ENCODE data around the gene DTX2.
"Not testable (repeated sequence)": the region's sequence is repeated elsewhere in the genome, so short reads cannot be mapped to it uniquely, and the experiment has no call there.

DTX2 gene

DNA sequence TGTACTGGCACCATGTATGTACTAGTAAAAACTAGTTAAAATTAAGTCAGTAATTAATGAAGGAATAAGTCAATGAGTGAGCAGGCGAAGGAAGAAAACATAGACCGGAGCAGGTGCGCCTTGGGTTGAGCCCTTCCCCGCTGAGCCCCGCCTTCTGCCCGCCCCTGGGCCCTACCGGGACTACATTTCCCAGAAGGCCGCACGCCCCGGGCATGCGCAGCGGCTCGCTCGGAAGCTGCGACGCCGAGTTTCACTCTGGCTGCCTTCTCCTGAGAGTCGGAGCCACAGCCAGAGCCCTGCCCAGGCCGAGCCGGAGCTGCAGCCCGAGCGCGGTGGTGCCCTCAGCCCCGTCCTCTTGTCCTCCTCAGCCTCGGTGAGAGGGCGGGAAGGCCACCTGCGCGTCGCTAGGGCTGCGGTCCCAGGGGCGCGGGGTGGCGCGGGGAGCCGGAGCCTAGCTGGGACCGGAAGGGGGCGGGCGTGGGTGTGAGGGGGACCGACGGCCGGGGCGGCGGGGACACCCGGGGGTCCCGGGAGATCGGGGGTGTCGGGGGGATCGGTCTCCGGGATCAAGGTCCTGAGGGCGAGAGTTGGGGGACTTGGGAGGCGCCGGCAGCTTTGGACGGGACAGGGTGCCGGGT, at the start of gene DTX2:
TSS of gene DTX2 (plus strand) at position 246 of the 638 bp plus-strand sequence. CDS start 18,801 bp downstream, outside the sequence.
- DNase-seq, result not testable (repeated sequence)

DNA sequence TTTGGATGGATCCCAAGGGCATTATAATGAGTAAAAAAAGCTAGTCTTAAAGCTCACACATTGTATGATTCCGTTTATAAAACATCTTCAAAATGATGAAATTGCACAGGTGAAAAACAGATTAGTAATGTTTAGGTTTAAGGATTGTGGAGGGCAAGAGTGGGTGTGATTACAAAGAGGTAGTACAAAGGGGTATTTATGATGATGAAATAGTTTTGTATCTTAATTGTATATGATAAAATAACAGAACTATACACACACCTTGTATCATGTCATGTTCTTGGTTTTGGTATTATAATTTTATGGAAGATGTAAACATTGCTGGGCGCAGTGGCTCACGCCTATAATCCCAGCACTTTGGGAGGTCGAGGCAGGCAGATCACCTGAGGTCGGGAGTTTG, 49.3 kb upstream of the DTX2 start:
- no peak for DNase-seq

DNA sequence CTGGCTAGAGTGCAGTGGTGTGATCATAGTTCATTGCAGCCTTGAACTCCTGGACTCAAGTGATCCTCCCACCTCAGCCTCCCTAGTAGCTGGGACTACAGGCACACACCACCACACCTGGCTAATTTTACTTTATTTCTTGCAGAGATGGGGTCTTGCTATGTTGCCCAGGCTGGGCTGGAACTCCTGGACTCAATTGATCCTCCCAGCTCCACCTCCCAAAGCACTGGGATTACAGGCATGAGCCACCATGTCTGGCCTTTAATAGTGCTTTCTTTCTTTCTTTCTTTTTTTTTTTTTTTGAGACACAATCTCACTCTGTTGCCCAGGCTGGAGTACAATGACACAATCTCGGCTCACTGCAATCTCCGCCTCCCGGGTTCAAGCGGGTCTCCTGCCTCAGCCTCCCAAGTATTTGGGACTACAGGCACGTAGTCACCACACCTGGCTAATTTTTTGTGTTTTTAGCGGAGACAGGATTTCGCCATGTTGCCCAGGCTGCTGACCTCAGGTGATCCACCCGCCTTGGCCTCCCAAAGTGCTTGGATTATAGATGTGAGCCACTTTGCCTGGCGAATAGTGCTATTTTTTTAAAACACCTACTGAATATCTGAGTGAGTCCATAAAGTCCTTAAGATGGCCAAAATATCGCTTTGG, 43.7 kb upstream of the DTX2 start:
- not testable (repeated sequence) for DNase-seq

DNA sequence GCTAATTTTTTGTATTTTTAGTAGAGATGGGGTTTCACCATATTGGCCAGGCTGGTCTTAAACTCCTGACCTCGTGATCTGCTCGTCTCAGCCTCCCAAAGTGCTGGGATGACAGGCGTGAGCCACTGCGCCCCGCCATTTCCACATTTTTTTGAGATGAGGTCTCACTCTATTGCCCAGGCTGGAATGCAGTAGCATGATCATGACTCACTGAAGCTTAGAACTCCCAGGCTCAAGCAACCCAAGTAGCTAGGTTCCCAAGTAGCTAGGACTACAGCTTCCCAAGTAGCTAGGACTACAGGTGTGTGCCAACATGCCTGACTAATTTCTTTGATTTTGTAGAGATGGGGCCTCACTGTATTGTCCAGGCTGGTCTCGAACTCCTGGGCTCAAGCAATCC, 40.4 kb upstream of the DTX2 start:
- DNase-seq, result not testable (repeated sequence)

DNA sequence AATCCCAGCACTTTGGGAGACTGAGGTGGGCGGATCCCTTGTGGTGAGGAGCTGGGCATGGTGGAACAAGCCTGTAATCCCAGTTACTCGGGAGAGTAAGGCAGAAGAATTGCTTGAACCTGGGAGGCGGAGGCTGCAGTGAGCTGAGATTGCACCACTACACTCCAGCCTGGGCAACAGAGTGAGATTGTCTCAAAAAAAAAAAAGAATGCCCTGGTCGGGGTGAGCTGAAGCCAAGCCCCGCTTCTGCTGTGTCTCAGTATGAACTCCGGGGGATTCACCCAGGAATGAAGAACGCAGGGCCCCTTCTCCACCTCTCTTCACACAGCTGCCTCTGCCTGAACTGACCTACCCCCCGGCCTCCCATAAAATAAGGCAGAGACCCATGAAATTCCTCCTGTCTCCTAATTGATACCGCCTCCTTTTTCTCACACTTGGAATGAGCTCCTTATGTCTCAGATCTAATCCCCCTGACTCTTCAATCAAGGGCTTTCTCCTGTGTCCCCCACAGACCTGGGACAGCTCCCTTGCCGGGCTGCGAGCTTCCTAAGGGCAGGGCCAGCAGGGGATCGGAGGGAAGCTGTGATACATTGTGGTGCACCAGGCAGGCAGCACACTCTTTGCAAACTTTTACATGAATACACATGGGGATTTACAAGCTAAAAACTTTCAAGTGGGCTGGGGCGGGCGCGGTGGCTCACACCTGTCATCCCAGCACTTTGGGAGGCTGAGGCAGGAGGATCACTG, 37.7 kb upstream of the DTX2 start:
- DNase-seq, result no peak

DNA sequence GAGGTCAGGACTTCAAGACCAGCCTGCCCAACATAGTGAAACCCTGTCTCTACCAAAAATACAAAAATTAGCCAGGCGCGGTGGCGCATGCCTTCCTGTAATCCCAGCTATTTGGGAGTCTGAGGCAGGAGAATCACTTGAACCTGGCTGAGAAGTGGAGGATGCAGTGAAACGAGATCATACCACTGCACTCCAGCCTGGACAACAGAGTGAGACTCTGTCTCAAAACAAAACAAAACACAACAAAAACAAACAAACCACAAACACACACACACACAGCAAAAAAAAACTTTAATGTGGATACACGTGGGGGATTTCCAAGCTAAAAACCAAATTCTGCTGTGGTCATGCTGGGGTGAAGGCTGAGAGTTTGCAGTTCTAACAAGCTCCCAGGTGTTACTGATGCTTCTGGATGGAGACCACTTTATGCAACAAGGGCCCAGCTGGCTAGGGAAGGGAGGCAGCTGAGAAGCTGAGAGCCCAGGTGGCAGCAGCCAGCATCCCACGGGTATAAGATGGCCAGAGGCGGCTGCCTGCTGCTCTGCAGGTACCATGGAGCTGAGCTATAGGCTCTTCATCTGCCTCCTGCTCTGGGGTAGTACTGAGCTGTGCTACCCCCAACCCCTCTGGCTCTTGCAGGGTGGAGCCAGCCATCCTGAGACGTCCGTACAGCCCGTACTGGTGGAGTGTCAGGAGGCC, 36.9 kb upstream of the DTX2 start, which contains the start of gene ZP3:
TSS of gene ZP3 (plus strand) at position 538 of the 699 bp plus-strand sequence. CDS start at position 553, 15 bp downstream.
- DNase-seq, result no peak

DNA sequence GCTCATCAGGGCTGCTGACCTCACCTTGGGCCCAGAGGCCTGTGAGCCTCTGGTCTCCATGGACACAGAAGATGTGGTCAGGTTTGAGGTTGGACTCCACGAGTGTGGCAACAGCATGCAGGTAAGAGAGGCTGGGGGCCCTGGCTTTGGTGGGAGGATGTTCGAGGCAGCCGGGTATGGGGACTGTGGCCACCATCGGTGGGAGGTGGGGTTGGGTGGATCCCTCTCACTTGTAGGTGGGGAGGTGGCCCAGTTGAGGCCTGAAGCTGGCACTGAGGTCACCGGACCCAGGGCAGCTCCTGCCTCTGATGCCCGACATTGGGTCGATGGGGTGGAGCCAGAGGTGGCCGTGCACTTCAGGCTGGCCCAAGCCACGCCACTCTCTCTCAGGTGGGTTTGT, 36.4 kb upstream of the DTX2 start:
- no peak for DNase-seq

DNA sequence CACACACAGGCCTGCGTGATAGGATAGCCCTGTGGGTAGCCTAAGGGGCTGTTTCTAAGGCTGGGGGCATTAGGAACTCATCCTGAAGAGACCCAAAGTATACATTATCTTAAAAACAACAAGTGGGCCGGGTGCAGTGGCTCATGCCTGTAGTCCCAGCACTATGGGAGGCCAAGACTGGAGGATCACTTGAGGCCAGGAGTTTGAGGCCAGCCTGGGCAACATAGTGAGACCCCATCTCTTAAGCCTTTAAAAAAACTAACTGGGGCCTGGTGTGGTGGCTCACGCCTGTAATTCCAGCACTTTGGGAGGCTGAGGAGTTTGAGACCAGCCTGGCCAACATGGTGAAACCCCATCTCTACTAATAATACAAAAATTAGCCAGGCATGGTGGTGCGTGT, 36.0 kb upstream of the DTX2 start:
- not testable (repeated sequence) for DNase-seq

DNA sequence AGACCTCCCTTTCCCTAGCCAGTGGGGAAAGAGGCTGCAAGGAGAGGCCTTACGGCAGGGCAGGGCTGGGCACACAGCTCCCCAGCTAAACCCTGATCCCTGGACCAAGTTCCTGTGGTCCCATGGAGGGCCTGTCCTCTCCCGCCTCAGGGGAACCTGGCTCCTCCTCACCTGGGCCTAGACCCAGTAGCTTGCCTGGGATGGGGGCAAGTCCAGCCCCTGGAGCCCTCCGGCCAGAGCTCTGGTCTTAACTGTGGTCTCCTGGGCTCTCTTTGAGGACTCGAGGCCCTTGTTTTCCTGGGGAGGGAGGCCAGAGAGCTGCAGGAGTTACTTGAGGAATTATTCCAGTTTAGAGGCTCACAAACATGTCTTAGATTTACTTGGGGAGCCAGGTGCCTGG, 35.3 kb upstream of the DTX2 start:
- DNase-seq, result no peak

DNA sequence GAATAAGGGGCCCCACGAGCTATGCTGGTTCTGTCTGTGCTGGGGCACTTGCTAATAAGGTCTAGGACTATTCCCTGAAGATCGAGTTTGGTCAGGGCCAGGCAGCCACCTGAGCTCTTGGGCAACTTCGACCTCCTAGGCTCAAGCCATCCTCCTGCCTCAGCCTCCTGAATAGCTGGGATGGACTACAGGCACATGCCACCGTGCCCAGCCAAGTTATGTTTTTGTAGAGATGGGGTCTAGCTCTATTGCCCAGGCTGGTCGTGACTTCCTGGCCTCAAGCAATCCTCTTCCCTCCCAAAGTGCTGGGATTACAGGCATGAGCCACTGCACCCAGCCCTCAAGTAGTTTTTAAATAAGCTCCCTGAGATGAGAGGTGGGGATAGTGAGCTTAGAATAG, 33.9 kb upstream of the DTX2 start:
- DNase-seq, result no peak

DNA sequence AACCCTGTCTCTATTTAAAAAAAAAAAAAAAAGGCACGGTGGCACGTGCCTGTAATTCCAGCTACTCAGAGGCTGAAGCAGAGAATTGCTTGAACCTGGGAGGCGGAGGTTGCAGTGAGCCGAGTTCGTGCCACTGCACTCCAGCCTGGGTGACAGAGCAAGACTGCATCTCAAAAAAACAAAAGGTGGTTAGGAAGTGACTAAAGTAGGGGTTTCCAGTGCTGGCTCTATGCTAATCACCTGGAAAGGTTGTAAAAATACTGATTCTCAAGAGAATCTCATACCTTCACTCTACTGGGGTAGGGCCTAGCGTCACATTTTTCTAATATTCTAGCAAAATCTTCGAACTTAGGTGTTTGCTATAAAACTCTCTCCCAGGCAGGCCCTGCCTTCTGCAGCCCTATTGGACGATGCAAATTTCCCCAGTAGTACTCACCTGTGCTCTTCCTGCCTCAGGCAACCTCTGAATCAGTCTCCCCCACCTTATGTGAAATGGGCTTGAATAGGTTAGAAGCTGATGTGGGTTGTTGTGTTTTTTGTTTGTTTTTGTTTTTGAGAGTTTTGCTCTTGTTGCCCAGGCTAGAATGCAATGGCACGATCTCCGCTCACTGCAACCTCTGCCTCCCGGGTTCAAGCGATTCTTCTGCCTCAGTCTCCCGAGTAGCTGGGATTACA, 33.2 kb upstream of the DTX2 start:
- no peak for DNase-seq

DNA sequence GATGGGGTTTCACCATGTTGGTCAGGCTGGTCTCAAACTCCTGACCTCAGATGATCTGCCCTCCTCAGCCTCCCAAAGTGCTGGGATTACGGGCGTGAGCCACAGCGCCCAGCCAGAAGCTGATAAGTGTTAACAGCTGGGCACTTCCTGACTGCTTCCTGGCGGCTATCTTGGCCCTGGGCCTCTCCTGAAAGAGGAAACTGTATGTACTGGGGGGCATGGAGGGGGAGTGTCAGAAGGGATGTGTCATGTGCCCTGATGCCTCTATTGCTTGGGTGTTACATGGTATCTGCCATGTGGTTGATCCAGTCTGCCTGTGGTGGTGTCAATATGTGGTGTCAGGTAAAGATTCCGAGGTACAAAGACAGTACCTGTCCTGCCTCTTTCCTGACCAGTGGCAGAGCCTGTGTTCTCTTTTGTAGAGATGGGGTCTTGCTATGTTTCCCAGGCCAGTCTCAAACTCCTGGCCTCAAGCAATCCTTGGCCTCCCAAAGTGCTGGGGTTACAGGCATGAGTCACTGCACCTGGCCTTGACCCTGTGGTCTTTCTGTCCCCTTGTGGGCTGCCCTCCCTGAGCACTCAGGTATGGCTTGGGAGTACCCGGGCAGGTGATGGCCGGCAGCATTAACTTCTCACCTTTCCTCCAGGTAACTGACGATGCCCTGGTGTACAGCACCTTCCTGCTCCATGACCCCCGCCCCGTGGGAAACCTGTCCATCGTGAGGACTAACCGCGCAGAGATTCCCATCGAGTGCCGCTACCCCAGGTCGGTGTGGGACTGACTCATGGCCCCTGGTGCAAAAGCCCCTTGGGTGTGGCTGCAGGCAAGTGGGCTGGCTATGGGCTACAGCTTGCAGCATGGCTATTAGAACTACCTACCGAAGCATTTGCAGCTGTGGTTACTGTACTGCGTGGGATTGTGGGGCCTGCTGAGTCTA, 32.4 kb upstream of the DTX2 start:
- peak; percentile 85 to 93 for DNase-seq

DNA sequence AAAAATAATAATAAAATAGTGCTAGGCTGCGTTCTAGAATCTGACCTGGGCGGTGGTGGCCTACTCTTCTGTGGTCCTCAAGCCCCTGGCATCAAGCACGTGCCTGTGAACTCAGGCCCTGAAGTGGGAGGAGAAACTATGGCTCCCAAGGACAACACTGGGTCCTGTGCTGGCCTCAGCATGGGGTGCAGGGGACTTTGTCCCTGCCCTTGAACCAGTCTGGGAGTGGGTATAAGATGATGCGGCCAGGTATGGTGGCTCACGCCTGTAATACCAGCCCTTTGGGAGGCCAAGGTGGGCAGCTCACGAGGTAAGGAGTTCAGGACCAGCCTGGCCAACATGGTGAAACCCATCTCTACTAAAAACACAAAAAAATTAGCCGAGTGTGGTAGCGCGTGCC, 31.3 kb upstream of the DTX2 start:
- DNase-seq, result no peak

DNA sequence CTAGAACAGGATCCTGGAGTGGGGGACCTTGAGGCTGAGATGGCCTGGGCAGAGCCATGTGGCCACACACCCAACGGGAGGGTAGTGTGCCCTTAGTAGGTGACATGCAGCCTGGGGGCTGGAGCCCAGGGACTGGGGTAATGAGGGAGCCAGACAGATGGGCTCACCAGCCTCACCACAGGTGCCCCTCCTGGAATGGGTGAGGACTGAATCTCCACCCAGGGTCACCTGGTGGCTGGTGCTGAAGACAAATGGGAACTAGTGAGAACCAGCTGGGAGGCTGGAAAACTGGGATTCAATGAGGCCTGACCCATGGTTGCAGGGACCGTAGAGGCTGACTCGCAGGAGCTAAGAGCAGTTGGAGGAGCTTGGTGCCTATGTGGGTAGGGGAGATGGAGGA, 30.7 kb upstream of the DTX2 start:
- DNase-seq, result no peak

DNA sequence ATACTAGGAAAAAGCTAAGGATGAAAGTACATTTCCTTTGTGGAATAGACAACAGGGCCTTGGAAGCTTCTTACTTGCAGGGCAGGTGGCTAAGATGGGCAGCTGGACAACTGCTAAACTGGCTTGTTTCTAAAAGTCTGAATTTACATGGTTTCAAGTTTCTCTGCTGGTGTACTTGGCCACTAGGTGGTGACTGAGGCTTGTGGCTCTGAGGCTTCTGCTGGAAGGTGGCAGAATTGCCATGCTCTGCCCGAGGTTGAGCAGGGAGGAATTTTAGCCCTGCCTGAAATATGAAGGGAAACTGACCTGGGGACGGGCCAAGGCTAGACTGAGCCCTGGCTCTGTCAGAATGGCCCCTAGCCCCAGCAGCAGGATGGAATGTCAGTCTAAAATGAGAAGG, 23.6 kb upstream of the DTX2 start:
- DNase-seq, result peak; percentile 76 to 79

DNA sequence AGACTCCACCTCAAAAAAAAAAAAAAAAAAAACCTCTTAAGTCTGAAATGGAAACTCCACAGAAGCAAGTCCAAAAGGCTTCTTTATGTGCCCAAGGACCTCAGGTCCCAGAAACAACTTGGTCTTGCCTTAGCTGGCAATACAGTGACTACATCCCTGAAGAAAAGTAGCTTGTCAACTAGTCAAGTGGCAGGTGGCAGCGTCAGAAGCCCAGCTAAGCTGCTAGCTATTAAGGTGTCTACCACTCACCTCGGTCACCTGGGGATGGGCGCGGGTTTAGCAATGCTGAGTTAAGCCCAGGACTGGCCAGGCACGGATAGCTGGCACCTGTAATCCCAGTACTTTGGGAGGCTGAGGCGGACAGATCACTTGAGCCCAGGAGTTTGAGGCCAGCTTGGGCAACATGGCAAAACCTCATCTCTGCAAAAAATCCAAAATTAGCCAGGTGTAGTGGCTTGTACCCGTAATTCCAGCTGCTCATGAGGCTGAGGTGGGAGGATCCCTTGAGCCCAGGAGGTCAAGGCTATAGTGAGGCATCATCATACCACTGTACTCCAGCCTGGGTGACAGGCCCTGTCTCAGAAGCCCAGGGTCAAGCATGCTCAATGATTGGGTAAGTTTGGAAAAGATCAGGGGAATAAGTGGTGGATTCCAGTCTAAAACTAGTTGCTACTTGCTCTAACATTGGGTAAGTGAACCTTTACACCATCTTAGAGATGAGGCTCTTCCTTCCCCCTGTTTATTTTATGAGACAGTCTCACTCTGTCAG, 22.2 kb upstream of the DTX2 start:
- not testable (repeated sequence) for DNase-seq

DNA sequence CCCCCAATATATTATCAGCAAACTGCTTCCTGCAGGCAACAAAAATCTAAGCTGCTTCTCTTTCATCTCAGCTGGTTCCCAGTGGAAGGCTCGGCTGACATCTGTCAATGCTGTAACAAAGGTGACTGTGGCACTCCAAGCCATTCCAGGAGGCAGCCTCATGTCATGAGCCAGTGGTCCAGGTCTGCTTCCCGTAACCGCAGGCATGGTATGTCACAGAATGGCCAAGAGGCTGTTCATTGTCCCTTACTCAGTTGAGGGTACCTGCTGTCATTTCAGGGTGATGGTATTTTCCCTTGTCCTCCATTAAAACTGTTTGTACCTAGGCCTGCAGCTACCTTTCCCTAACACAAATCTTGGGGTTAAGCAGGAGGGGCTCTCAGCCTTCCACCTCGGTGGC, 21.1 kb upstream of the DTX2 start:
- not testable (repeated sequence) for DNase-seq

DNA sequence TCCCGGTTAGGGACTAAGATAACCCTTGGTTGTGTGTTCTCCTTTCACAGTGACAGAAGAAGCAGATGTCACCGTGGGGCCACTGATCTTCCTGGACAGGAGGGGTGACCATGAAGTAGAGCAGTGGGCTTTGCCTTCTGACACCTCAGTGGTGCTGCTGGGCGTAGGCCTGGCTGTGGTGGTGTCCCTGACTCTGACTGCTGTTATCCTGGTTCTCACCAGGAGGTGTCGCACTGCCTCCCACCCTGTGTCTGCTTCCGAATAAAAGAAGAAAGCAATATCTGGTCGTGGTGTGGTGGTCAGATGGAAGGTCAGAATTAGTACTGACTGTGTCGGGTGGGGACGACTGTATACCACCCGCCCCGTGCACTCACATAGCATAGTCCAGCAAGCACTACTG, 19.7 kb upstream of the DTX2 start:
- DNase-seq, result not testable (repeated sequence)

DNA sequence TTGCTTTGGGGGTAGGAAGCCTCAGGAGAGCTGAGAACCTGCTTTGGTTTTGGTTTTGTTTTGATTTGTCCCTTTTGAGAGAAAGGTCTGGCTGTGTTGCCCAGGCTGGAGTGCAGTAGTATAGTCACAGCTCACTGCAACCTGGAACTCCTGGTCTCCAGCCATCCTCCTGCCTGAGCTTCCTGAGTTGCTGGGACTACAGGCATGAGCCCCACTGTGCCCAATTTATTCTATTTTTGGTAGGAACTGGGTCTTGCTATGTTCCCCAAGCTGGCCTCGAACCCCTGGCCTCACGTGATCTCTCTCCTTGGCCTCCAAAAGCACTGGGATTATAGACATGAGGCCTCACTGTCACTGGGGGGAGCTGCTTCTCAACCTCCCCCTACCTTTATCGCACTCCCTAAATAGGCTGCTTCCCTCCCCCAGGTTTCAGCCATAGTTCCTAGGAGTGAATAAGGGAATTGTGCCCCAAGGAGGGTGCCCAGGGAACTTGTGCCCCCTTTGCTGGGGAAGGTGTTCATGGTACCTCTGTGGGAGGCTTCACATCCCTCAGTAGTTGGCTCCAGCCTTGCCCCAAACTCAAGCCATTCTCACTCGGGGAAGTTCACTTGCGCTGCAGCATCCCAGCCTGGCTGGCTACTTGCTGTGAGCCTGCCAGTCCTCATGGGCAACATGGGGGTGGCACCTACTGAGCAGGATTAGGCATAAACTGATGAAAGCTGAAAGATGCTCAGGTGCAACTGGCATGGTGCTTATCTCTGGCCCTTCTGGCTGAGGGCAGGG, 18.7 kb upstream of the DTX2 start:
- DNase-seq, result not testable (repeated sequence)

DNA sequence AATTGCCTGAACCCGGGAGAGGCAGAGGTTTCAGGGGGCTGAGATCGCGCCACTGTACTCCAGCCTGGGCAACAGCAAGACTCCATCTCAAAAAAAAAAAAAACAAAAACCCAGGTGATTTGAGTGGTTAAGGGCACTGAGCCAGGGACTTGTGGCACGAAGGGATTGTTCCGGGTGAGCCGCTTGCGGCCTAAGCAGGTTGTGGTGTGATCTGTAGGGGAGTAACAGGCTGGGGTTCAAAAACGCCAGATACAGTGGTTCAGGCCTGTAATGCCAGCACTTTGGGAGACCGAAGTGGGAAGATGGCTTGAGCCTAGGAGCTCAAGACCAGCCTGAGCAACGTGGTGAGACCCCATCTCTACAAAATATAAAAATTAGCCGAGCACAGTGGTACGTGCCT, 17.7 kb upstream of the DTX2 start:
- DNase-seq, result not testable (repeated sequence)
